ENCODE measurements around the gene VPS54. TPM values are rescaled to one million over a fixed set of nuclear protein-coding genes. Genes with fewer than 3 reads are reported as not detected.

The VPS54 gene
- polyA plus RNA-seq, 1 of the 3 experiments (the other 2 are of a cell fraction), result 5.3 TPM

- POLR2A ChIA-PET, result no interaction called here
- H3K4me1 ChIP-seq (ENCODE audit: control insufficient read depth in 1 of 2, insufficient read depth in 2 of 2, low read depth in 1 of 2, low read length in 1 of 2), result peaks cover 0 to 3% of the 10 kb centered on the region in 2 experiments; a peak in 3 of 4 replicates
- H3K79me2 ChIP-seq (ENCODE audit: insufficient read depth), result peaks cover 24% of the 10 kb centered on the region
- H2AFZ ChIP-seq (ENCODE audit: low read depth), result no peak overlapping the region
- peak overlapping the region in 1 of 2 experiments; percentile 48; a peak in 2 of 4 replicates for H3K27ac ChIP-seq (ENCODE audit: low read depth in 2 of 2, low read length in 1 of 2)
- peaks cover 21% of the 10 kb centered on the region for H4K20me1 ChIP-seq (ENCODE audit: insufficient read depth)
- no peak overlapping the region for H3K4me2 ChIP-seq
- peak; percentile 31 for DNase-seq
- H3K36me3 ChIP-seq (replicated peaks in 1 of 2; ENCODE audit: control insufficient read depth in 1 of 2, insufficient read depth in 2 of 2, low read length in 1 of 2), result peaks cover 27 to 38% of the 10 kb centered on the region in 2 experiments
- peaks cover 7% of the 10 kb centered on the region for H3F3A ChIP-seq (replicated peaks; ENCODE audit: insufficient read depth)
- WGBS (ENCODE audit: low lambda C conversion rate), result 57% methylated on average over 2 of the region's 2 CpGs
- H3K9ac ChIP-seq, result no peak overlapping the region
- H3K27me3 ChIP-seq (ENCODE audit: insufficient read depth), result no peaks in the 10 kb centered on the region
- 0 out of 2 replicates have a peak, but pooled peaks cover 3% of the 10 kb centered on the region for H3K9me2 ChIP-seq
- CTCF ChIA-PET, result no interaction called here
- no peaks in the 10 kb centered on the region for H3K9me3 ChIP-seq
- H3K4me3 ChIP-seq (ENCODE audit: low read depth in 2 of 2, low read length in 1 of 2), result no peak overlapping the region
- TF ChIP-seq RCOR1 (IDR thresholded peaks at IDR 0.05; ENCODE audit: low read length) (peak; percentile 44; the same call in 1 of the 2 replicates), JUND (IDR thresholded peaks at IDR 0.05) (peak; percentile 48), MEF2A (IDR thresholded peaks at IDR 0.05; ENCODE audit: borderline replicate concordance, low read depth) (no peak), GATA2 (CRISPR knock-in tag; IDR thresholded peaks at IDR 0.05) (peak; percentile 84), EP300 (IDR thresholded peaks at IDR 0.05; ENCODE audit: borderline replicate concordance in 1 of 2, low read depth in 1 of 2, low read length in 1 of 2) (peak; percentile 39 to 49; a peak in 2 of 4 replicates), PBX3 (IDR thresholded peaks at IDR 0.05) (peak; percentile 88), RXRA (IDR thresholded peaks at IDR 0.05; ENCODE audit: borderline replicate concordance, low read depth) (no peak), YY1 (IDR thresholded peaks at IDR 0.05; ENCODE audit: low read depth) (no peak), GABPA (IDR thresholded peaks at IDR 0.05; ENCODE audit: low read depth) (no peak), MXI1 (IDR thresholded peaks at IDR 0.05; ENCODE audit: low read depth, low read length) (no peak), CHD2 (IDR thresholded peaks at IDR 0.05; ENCODE audit: low read length, partially characterized antibody) (peak; percentile 35), TEAD4 (IDR thresholded peaks at IDR 0.05; ENCODE audit: borderline replicate concordance, insufficient read depth) (no peak), RFX5 (IDR thresholded peaks at IDR 0.05; ENCODE audit: low read length) (no peak), ELF1 (IDR thresholded peaks at IDR 0.05) (no peak), NFIC (IDR thresholded peaks at IDR 0.05; ENCODE audit: borderline replicate concordance) (no peak), MAX (IDR thresholded peaks at IDR 0.05; ENCODE audit: low read depth) (no peak), NRF1 (IDR thresholded peaks at IDR 0.05; ENCODE audit: low read depth, low read length) (no peak), FOSL2 (IDR thresholded peaks at IDR 0.05; ENCODE audit: borderline replicate concordance, low read depth) (no peak), USF2 (IDR thresholded peaks at IDR 0.05; ENCODE audit: borderline replicate concordance, low read depth, low read length) (no peak), FOXJ3 (CRISPR knock-in tag; IDR thresholded peaks at IDR 0.05) (no peak), ZBTB33 (IDR thresholded peaks at IDR 0.05; ENCODE audit: borderline replicate concordance, low read depth) (0 out of 2 replicates have a peak, but pooled peaks have one; percentile 36), CTCF (IDR thresholded peaks at IDR 0.05) (no peak), POLR2AphosphoS5 (IDR thresholded peaks at IDR 0.05; ENCODE audit: low read depth, low read length) (peak; percentile 76), USF1 (IDR thresholded peaks at IDR 0.05; ENCODE audit: borderline replicate concordance, low read depth) (no peak)
These were observed 35.1 kb downstream of the VPS54 start for GRCh38 chr2:63983986-63984605.
